Lower leg skin (tissue), 4 donors: ENCODE data around the gene MOG. TPM values are rescaled to one million over a fixed set of nuclear protein-coding genes. Genes with fewer than 3 reads are reported as not detected.

ENCODE experiments used
- DNase-seq, 2 donors: peaks; one replicate each; pipeline ENCODE4 v3.0.0-alpha.2; 2019; ENCODE audit warnings: low spot score in 2 of 2
- H3K4me3 ChIP-seq: fragments of 200-600 bp; sonication (generic); 2 replicates; pipeline ENCODE4 v1.5.1; 2017; ENCODE audit warnings: mild to moderate bottlenecking, low read depth; ENCODE audit not compliant: poor library complexity, severe bottlenecking
- POLR2A ChIP-seq, 2 donors: fragments of 450-650 bp; IDR thresholded peaks; one replicate each; pipeline ENCODE4 v1.6.1; 2016 to 2017; ENCODE audit warnings: antibody characterized with exemption in 2 of 2, mild to moderate bottlenecking in 1 of 2, moderate library complexity in 1 of 2
- WGBS, 2 donors: methylation state at CpG; one replicate each; pipeline ENCODE4 v1.1.5; 2018; 5-methylcytosine and 5-hydroxymethylcytosine counted together
- intact Hi-C: fragments of 100-400 bp; cut with DNase I; formaldehyde crosslinking; loops from one replicate; pipeline ENCODE4 v1.15.0; 2023; ENCODE audit warnings: low total_unique reads
- total RNA-seq, 4 donors: library from RNA; depleted of rRNA; stranded (reverse); fragments of >200 nt; gene quantifications; one replicate each; pipeline ENCODE4 v1.1.0, GENCODE V29; 2016
- TF ChIP-seq, protein P1 (sequence below), 3 donors: fragments of 450-650 bp; IDR thresholded peaks; one replicate each; pipeline ENCODE4 v1.5.1; 2016; ENCODE audit warnings: antibody characterized with exemption in 3 of 3, mild to moderate bottlenecking in 3 of 3, moderate library complexity in 2 of 3

Gene MOG
- total RNA-seq, 4 donors from 2014 or later: not detected

DNA sequence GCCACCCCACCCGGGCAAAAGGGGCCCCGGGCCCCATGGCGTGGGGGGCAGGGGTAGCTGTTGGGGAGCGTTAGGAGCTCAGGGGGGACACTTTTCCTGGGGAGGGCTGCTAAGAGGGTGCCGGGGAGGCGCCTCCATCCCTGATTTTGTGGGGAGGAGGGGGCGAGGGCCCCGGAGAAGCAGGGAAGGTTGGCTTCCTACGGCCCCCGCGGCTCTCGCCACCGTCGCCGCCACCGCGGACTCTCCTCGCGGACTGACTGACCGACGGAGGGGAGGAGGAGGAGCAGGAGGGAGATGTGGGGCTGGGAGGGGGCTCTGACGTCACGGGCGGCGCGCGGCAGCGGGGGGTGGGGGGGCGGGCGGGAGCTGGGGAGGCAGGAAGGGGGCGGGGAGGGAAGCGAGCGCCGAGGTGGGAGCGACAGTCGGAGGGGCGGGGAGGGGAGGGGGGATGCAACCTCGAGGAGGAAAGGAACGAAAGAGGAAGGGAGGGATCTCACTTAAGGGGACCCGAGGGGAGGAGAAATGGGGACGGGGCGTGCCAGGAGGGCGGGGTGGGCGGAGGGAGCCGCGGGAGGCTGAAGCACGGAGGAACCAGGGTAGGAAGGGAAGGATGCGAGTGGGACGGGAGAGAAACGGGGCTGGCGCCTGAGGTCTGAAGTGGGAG is 29.0 kb upstream of the MOG start:
- intact Hi-C loops: no loop called here
- H3K4me3 ChIP-seq: peak overlapping the region; percentile 37
- TF ChIP-seq, protein P1, sequence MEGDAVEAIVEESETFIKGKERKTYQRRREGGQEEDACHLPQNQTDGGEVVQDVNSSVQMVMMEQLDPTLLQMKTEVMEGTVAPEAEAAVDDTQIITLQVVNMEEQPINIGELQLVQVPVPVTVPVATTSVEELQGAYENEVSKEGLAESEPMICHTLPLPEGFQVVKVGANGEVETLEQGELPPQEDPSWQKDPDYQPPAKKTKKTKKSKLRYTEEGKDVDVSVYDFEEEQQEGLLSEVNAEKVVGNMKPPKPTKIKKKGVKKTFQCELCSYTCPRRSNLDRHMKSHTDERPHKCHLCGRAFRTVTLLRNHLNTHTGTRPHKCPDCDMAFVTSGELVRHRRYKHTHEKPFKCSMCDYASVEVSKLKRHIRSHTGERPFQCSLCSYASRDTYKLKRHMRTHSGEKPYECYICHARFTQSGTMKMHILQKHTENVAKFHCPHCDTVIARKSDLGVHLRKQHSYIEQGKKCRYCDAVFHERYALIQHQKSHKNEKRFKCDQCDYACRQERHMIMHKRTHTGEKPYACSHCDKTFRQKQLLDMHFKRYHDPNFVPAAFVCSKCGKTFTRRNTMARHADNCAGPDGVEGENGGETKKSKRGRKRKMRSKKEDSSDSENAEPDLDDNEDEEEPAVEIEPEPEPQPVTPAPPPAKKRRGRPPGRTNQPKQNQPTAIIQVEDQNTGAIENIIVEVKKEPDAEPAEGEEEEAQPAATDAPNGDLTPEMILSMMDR (IDR thresholded peaks at IDR 0.05): no peak
- no peak for TF ChIP-seq POLR2A (IDR thresholded peaks at IDR 0.05)
- DNase-seq: peak; percentile 47 to 95
- 1% methylated on average over 30 to 39 of the region's 51 CpGs for WGBS, 2 donors

DNA sequence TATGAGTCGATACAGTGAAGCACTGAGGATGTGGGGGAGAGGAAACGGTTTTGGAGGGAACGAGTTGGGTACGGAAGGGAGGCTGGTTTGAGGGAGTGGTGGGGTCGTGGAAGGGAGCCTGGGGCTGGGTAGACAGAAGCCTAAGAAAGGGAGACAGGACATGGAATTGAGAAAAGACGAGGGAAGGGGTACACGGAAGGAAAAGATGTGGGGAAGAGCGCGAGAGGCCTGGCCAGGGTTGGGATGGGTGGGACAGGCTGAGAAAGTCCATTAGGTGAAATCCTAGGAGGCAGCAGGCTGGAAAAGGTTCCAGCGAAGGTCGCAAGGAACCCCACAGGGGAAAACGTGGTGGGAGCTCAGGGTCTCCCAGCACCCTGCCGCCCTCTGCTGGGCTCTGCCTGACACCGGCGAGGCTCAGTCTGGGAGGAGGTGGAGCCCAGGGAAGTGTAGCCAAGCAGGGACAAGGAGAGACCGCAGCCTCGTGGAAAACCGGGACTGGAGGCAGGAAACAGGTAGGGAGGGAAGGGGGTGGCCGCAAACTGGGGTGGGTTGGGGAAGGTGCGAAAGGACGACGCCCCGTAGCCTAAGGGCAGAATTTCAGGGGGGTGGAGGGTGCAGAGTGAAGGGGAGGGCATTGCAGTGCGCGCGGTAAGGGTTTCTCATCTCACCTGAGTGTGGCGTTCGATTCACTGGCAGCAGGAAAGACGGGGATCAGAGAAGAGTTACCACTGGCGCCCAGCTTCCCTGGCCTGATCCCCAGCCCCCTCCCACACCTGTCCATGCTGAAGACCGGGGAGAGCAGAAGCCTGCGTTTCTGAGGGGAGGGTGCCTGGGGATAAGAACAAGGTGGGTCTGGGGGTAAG is 28.2 kb upstream of the MOG start:
- 4 to 6% methylated on average over 32 of the region's 32 CpGs for whole genome bisulfite sequencing, 2 donors
- H3K4me3 ChIP-seq: peak overlapping the region; percentile 37
- intact Hi-C loops: no loop called here
- peak; percentile 58 to 94 for DNase-seq
- TF ChIP-seq, protein P1 (IDR thresholded peaks at IDR 0.05): no peak
- TF ChIP-seq POLR2A (IDR thresholded peaks at IDR 0.05): no peak

DNA sequence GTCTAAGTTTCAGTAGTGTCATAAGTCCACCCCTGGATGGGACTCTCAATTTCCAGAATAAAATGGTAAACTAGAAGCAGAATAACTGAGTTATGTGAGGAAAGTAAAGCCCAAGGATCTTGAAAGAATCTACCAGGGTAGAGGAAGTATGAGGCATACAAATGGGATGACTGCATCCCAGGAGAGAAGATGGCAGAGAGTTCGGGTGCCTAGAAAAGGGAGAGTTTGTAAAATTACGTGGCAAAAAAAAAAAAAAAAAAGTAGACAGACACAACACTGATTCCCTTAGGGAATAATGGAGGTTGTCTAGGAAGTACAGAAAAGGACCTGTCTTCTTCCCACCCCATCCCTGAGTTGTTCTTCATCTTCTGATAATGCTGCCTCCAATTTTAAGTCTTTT is 27.3 kb upstream of the MOG start:
- 75 to 78% methylated on average over 2 of the region's 2 CpGs for WGBS, 2 donors
- no peak for DNase-seq
- intact Hi-C loops: no loop called here
- no peak overlapping the region for H3K4me3 ChIP-seq
- TF ChIP-seq, protein P1 (IDR thresholded peaks at IDR 0.05): no peak
- no peak for TF ChIP-seq POLR2A (IDR thresholded peaks at IDR 0.05)

DNA sequence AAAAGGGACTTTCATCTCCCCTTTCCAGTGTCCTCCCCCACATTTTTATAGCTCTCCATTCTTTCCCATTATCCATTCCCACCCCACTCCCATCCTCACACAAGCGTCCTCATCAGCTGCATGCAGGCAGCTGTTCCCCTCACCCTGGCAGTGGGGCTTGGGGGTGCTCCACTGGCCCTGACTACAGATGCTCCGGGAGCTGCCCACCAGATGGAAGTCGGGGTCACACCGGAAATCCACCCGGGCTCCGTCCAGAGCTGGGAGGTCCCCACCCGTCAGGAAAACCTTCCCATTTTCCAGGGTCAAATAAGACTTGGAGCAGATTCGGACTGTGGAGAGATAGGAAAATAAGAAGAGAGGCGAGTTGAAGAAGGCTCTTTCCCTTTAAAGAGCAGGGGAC is 26.6 kb upstream of the MOG start:
- no peak overlapping the region for H3K4me3 ChIP-seq
- no peak for DNase-seq
- intact Hi-C loops: no loop called here
- WGBS, 2 donors: 83 to 93% methylated on average over 9 of the region's 9 CpGs
- TF ChIP-seq POLR2A (IDR thresholded peaks at IDR 0.05): no peak
- TF ChIP-seq, protein P1 (IDR thresholded peaks at IDR 0.05): no peak

DNA sequence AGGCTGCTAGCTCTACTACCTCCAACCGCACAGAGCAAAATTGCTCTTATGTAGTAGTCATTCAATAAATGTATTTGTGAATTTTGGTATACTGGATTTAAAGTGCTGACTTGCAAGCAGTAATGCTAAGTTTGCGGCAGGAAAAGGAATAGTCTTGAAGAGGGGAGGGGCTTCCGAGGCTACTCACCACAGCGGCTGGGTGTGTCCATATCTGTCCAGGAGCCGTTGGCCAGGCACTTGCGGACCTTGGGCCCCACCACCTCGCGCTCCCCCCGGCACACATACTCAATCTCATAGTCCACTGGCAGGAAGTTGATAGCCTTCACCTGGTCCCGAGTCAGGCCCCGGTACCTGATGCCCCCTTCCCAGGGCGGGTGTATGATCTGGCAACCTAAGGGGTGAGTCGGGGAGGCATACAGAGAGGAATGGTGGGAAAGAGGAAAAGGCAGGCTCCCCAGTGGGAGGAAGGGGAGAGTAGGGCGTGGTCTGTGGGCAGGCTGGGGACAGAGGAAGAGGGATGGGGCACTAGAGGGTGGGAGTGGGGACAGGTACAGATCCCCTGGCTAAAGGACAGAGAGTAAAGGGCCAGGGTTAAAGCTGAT is 25.6 kb upstream of the MOG start:
- intact Hi-C loops: no loop called here
- H3K4me3 ChIP-seq: no peak overlapping the region
- DNase-seq: peak in 1 of 2 donors; percentile 82
- no peak for TF ChIP-seq POLR2A (IDR thresholded peaks at IDR 0.05)
- TF ChIP-seq, protein P1 (IDR thresholded peaks at IDR 0.05): no peak
- WGBS, 2 donors: 73 to 81% methylated on average over 14 of the region's 14 CpGs
